GM18519 (cell line): ENCODE results near the gene LRRC8C.
A peak's percentile ranks its signal among the peaks of the same experiment; 100 is the strongest.
"Not testable (repeated sequence)": the region's sequence is repeated elsewhere in the genome, so short reads cannot be mapped to it uniquely, and the experiment has no call there.

Experiments used
- ATAC-seq: cut with Tn5 transposase; IDR thresholded peaks from one replicate; pipeline ENCODE4 v1.9.1; 2021; ENCODE audit warnings: mild to moderate bottlenecking, moderate library complexity; ENCODE audit not compliant: unreplicated experiment, low FRiP score

The LRRC8C gene

GRCh38 chr1:89699451-89699986 is 66.6 kb downstream of the LRRC8C start:
- ATAC-seq: no peak

GRCh38 chr1:89701746-89702241 is 68.9 kb downstream of the LRRC8C start:
- ATAC-seq: no peak

- no peak for ATAC-seq
These were observed 69.7 kb downstream of the LRRC8C start for GRCh38 chr1:89702520-89703045.

GRCh38 chr1:89703469-89703868 is 70.5 kb downstream of the LRRC8C start:
- no peak for ATAC-seq

GRCh38 chr1:89704014-89704413 is 71.1 kb downstream of the LRRC8C start:
- no peak for ATAC-seq

GRCh38 chr1:89704885-89705284 is 72.0 kb downstream of the LRRC8C start:
- ATAC-seq: not testable (repeated sequence)

- ATAC-seq: no peak
These were observed 73.2 kb downstream of the LRRC8C start for GRCh38 chr1:89705901-89706699.

GRCh38 chr1:89706700-89707012 is 73.7 kb downstream of the LRRC8C start:
- no peak for ATAC-seq

GRCh38 chr1:89708751-89709375 is 75.9 kb downstream of the LRRC8C start:
- ATAC-seq: no peak

GRCh38 chr1:89710498-89711139 is 77.7 kb downstream of the LRRC8C start:
- ATAC-seq: no peak

- ATAC-seq: no peak
These were observed 78.3 kb downstream of the LRRC8C start for GRCh38 chr1:89711140-89711778.

GRCh38 chr1:89712420-89712819 is 79.5 kb downstream of the LRRC8C start:
- ATAC-seq: no peak

- no peak for ATAC-seq
These were observed 82.8 kb downstream of the LRRC8C start for GRCh38 chr1:89715677-89716076.

- peak; percentile 89 for ATAC-seq
These were observed 86.8 kb downstream of the LRRC8C start for GRCh38 chr1:89719502-89720306.

- no peak for ATAC-seq
These were observed 87.9 kb downstream of the LRRC8C start for GRCh38 chr1:89720839-89721238.

- no peak for ATAC-seq
These were observed 88.4 kb downstream of the LRRC8C start for GRCh38 chr1:89721351-89721750.

- no peak for ATAC-seq
These were observed 90.2 kb downstream of the LRRC8C start for GRCh38 chr1:89723144-89723543.

- no peak for ATAC-seq
These were observed 90.9 kb downstream of the LRRC8C start for GRCh38 chr1:89723863-89724262.

GRCh38 chr1:89724369-89725010 is 91.6 kb downstream of the LRRC8C start:
- peak; percentile 70 for ATAC-seq
